GM18526 (cell line): Measurements from ENCODE around the gene HUNK.

ENCODE experiments used
- POLR2A ChIP-seq: IDR thresholded peaks from 3 replicates; pipeline ENCODE4 v1.6.1; 2011; ENCODE audit not compliant: insufficient read length; ENCODE audit errors: extremely low read depth

HUNK gene

DNA sequence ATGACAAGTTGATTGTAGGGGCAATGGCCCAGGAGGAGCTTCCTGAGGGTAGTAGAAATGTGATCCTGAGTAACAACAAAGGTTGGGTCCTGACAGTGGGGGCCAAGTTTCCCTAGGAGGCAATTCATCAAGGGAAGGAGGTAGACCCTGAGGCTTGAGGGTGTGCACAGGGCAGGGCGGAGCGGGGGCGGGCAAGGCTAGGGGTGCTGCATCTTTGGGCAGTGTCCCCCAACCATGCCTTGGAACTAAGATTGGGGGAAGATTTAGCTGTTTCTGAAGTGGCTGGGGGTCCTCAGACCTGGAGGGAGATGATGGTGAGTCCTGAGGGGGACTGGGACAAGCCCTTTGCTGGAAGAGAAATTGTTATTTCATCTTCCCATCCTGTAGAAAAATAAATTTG lies 50.9 kb downstream of the HUNK start:
- TF ChIP-seq POLR2A = no peak

DNA sequence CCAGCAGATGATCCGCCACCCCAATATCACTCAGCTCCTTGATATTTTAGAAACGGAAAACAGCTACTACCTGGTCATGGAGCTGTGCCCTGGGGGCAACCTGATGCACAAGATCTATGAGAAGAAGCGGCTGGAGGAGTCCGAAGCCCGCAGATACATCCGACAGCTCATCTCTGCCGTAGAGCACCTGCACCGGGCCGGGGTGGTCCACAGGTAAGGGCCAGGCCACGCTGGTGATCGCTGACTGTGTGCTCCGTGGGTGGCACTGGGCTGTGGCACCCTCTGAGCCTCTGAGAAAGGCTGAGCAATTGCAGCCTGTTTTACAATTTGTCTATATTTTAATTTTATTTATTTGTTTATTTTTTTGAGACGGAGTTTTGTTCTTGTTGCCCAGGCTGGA lies 51.7 kb downstream of the HUNK start:
- no peak for TF ChIP-seq POLR2A

DNA sequence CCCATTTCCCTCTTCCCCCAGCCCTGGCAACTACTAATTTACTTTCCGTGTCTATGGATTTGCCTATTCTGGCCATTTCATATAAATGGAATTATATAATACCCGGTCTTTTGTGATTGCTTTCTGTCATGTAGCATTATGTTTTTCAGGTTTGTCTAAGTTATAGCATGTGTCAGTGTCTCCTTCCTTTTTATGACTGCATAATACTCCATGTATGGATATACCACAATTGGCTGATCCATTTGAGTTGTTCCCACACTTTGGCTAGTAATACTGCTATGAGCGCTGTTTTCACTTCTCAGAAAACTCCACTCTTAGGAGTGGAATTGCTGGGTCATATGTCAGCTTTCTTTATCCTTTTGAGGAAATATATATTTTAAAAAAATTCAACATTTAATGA lies 53.7 kb downstream of the HUNK start:
- no peak for TF ChIP-seq POLR2A

DNA sequence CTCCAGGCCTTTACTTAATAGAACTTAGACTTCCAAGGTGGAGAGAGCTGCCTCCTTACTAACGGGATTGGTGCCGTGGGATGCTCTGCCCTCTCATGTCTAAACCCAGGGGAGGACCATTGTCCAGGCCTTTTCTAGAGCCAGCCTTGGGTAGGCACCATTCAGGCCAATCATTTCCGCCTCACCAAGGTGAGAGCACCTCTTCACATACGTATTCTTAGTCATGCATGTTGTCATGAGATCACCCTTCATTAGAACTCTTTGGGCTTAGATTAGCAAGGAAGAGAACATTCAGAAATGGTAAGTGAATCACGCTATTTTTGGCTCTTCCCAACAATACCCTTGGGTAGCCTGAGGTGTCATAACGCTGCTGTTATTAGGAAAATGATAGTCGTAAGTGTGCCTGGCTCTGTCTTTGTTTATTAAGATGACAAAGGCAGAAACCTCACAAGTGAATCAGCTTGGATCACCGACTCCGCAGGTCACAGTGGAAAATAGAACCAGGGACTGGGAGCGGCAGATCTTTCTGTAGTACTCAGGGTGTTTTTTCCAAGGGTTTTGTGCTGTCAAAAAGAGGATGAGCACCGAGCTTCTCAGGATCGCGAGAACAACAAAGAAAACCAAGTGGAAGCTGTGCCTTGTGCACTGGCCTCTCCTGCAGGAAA lies 55.0 kb downstream of the HUNK start:
- TF ChIP-seq POLR2A = no peak

DNA sequence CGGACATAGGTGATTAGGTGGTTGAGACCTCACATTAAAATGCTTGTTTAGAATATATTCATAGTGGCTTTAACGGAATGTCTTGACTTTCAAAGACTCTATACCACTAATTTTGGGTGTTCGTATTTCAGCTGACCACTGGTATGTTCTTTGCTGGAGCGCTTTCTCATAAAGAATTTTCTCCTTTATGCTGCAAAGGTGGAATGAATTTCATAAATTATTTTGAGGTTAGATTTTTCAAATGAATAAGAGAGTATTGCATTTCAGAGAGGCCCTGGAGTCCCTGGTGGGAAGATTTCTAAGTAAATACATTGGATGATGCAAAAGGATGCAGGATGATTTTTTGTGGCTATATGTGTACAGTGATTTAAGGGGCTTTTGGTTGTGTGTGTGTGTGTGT lies 55.8 kb downstream of the HUNK start:
- no peak for TF ChIP-seq POLR2A

DNA sequence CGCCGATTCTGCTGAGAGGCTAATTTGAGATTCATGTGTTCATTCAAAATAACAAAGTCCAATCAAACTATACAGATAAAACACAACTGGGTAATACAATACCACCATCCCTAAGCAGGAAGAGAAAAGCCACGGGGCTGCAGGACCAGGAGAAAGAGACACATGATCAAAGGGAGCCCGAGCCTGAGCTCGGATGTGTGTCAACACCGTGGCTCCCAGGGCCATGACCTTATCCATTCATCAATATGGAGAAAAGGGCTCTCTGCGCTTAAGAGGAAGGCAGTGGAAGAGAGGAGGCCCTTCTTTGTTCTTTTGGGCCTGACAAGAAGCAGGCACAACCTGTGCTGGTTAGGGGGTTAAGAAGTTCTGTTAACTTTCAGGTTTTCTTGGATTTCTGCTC lies 56.7 kb downstream of the HUNK start:
- no peak for TF ChIP-seq POLR2A

DNA sequence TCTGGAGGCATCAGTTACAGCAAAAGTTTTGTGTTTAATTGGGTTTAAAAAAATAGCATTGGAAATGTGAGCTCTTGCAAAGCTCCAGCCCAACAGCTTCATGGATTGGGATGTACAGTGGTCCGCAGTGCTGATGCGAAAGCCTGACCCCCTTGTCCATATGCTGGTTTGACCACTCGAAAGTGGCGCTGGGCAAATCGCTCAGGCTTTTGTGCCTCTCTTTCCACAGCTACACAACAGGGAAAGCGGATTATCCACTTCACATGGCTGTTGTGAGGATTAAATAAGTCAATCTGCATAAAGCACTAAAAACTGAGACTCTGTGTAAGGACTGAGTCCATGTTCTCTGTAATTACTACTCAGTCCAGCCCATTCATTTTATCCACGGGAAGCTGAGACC lies 57.2 kb downstream of the HUNK start:
- no peak for TF ChIP-seq POLR2A

DNA sequence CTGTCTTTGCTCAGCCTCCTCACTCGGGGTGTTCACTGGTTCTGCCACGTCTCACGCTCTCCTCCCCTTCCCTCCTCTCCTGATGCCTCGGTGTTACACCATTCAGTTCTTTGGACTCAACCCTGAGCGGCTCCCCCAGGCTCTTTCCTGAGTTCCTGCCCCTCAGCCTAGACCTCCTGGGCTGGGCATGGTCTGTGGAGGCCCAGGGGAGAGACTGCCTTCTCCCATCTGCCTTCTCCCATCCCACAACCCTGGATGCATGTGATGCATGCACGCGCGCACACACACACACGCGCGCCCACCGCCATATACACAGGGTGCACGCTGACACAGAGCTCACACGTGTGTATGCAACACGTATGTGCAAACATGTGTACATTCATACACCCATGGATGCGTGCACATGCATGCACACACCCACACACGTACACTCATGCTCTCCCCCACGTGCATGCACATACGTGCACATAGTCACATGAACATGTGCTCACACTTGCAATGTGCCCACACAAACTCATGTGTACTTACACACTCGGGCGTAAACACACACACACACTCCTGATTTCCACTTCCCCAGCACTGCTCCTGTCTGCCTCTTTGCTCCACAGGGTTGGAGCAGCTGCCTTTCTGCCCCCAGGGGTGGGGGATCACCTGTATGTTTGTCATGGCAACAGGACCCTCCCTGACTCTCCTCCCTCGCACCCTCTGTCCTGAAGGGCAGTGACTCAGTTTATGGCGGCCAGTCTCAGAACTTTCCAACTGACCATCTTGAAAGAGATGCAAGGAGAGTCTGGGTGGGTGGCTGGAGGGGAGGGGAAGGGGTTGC lies 59.0 kb downstream of the HUNK start:
- no peak for TF ChIP-seq POLR2A

DNA sequence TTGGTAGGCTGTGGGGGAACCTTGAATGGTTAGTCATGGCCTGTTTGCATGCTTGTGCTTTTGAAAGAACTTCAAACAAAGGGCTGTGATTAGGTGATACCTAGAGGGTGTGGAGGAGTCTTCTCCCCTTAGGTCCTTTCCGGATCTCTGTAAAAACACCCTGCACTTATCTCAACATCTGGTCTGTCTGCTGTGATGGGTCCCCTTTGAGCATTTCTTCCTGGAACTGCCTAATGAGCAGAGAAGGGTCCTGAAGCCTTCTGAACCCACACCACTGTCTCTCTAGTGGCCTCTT lies 59.6 kb downstream of the HUNK start:
- TF ChIP-seq POLR2A = no peak

DNA sequence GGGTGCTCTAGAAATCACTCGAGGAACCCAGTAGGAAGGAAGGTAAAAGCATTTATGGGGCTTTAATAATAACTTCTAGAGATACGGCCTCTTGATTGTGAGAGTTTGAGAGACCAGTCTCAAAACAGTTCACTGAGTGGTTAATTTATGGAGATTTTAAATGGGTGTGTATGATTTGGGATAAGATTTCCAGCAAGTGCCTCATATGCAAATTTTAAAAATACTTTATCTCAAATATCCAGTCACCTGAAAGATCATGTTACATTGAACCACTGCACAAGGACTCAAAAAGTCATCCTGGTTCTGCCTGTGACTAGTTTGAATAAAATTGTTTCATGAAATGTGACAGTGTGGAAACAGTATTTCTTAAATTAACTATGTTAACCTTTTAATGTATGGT lies 64.5 kb downstream of the HUNK start:
- TF ChIP-seq POLR2A = no peak

DNA sequence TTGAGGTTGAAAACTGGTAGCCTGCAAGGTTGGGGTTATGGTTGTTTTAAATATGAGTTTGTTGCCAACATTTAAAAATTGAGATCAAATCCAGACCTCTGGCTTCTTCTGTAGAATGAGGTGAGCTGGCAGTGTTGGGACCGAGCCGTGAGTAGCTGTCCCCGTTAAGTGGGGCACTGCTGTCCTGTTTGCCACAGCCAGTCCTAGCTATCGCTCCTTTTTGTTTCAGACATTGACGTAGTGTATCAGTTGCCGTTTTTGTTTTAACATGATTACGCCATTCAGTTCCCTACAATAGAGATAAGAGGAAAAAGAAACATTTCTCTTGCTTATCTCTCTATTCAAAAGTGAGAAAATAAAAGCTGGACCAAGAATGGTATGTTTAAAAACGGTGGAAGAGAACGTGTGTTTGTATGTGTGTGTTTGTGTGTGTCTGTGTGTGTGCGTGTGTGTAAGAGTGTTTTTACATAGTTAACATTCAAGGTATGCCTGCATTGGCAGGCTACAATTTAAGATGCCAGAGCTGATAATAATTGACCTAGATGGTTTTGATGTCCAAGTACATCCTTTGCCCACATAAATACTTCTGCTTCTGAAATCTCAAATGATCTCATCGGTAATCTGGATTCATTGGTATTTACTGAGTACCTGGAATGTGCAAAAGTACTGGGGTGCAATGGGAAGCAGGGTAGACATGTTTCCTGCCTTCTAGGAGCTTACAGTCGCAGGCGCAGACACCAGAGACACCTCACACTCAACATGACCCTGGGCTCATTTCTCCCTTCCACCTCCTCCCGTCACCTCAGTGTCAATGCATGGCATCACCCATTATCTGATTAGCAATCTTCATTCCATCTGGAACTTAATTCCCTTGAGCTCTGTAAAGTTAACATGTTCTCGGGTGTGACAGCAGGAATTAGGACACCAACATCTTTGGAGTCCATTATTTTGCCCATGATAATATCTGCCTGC lies 65.8 kb downstream of the HUNK start:
- TF ChIP-seq POLR2A = no peak

DNA sequence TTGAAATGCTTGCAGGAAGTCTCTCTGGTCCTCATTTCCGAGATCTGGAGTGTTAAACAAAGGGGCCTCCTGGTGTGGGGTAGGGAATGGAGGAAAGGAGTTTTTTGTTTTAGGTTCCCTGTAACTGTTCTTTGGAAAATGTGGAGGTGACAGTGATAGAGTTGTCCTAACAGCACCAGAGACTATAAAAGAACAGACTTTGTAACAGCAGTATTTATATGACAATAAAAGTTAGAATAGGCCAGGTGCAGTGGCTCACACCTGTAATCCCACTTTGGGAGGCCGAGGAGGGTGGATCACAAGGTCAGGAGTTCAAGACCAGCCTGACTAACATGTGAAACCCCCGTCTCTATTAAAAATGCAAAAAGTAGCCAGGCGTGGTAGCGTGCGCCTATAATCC lies 68.9 kb downstream of the HUNK start:
- TF ChIP-seq POLR2A = no peak

DNA sequence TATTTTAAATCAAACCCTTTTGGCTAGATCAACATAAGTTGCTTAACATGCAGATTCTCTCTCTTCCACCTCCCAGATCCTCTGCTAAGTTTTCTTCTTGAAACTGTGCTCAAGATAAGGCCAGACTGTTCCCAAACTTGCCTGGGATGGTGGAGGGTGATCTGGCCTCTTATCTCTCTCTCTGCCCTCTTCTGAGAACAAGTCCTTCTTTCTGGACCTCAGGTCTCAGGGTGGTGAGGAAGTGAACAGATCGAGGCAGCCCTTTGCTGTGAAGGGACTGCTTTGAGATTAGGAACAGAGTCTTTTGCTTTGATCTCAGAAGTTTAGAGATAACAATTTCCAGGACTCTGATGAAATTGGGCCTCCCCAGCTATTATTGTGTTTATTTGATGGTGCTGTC lies 70.7 kb downstream of the HUNK start:
- TF ChIP-seq POLR2A = no peak

DNA sequence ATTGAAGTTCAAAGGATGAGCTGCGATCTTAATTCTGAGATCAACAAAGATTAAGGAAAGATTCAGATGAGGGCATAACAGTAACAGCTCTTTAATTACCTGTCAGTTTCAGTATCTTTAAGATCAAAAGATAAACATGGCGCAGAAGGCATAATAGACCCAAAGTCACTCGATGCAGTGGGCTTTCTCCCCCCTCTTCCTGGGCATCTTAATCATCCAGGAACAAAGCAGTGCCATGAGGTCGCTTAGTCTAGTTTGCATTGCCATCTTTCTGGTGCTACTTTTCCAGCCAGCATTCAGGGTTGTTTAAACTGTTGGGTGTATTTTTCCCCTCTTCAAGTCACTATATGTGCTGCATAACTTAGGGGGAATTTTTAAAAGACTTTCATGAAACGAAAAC lies 72.3 kb downstream of the HUNK start:
- no peak for TF ChIP-seq POLR2A

DNA sequence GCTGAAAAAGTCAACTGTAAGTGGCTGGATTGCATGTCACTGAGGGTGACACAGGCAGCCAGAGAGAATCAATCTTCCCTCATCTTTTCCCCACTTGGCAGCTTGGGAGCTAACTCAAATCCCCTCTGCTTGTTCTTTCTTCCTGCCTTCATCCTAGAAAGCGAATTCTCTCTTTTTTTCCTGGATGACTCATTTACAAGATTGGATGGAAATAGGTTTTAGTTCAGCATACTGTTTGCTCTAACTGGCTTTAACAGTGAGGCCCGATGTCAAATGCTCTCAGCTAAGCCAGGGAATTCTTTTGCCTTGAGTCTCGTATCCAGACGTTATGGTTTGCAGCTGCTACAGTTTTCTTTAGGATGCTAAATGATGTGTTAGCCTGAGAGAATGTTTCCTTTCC lies 72.7 kb downstream of the HUNK start:
- no peak for TF ChIP-seq POLR2A

DNA sequence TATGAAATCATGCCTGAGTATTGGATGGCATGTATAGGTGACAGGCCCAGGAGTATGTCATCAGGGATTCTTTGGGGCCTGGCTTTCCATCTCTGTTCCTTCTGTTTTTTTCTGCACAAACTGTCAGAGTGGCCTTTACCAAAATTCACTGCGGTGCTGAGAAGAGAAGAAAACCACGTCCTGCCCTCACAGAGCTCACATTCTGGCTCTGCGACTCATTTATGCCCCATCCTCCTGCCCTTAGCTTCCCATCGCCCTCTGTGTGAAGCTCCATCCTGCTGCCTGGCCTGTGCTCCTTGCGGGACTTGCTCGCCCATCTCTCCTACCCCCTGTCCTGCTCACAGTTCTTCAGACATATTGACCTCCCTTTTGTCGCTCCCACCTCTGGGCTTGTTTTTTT lies 73.4 kb downstream of the HUNK start:
- TF ChIP-seq POLR2A = no peak
